PFSK-1 (cell line): ENCODE measurements around the gene SKIL.

Source experiments
- REST ChIP-seq, 2 experiments: IDR thresholded peaks; 2 replicates each; pipeline versions ENCODE4 v1.6.1 to v1.8.0; 2011 to 2012; ENCODE audit warnings: low read depth in 2 of 2, low read length in 2 of 2, control low read depth in 1 of 2, inconsistent platforms in 1 of 2, mild to moderate bottlenecking in 1 of 2, moderate library complexity in 1 of 2; ENCODE audit not compliant: insufficient read depth in 1 of 2
- TAF1 ChIP-seq: IDR thresholded peaks from 2 replicates; pipeline ENCODE4 v1.6.1; 2012; ENCODE audit warnings: low read length, control low read depth, borderline replicate concordance; ENCODE audit not compliant: insufficient read depth

- TF ChIP-seq TAF1 (no peak), REST (IDR thresholded peaks at IDR 0.05; ENCODE audit: insufficient read depth in 1 of 2, low read depth in 2 of 2, low read length in 2 of 2) (no peak)
Observed at GRCh38 chr3:170417090-170417489, 59.6 kb downstream of the SKIL start.
